Activated CD8-positive, alpha-beta memory T cell treated with anti-CD3 and anti-CD28 coated beads for 24 hours (primary cell): ENCODE data around the gene RIPOR2.
"Not testable (repeated sequence)": the region's sequence is repeated elsewhere in the genome, so short reads cannot be mapped to it uniquely, and the experiment has no call there.

Source experiments
- DNase-seq: peaks from one replicate; pipeline ENCODE4 v3.0.0-alpha.2; 2020

Gene RIPOR2

GRCh38 chr6:24924580-24925356 is 11.0 kb downstream of the RIPOR2 start:
- DNase-seq = no peak

- peak; percentile 85 for DNase-seq
Observed at GRCh38 chr6:24923885-24924401, 11.8 kb downstream of the RIPOR2 start.

- DNase-seq = no peak
Observed at GRCh38 chr6:24922814-24923213, 12.9 kb downstream of the RIPOR2 start.

GRCh38 chr6:24922170-24922569 is 13.6 kb downstream of the RIPOR2 start:
- no peak for DNase-seq

- DNase-seq = no peak
Observed at GRCh38 chr6:24920136-24920535, 15.6 kb downstream of the RIPOR2 start.

GRCh38 chr6:24919056-24919892 is 16.5 kb downstream of the RIPOR2 start:
- DNase-seq = no peak

- DNase-seq = no peak
Observed at GRCh38 chr6:24918641-24919055, 17.1 kb downstream of the RIPOR2 start.

GRCh38 chr6:24916496-24916895 is 19.3 kb downstream of the RIPOR2 start:
- no peak for DNase-seq

- DNase-seq = no peak
Observed at GRCh38 chr6:24915641-24916040, 20.1 kb downstream of the RIPOR2 start.

GRCh38 chr6:24914082-24914481 is 21.7 kb downstream of the RIPOR2 start:
- DNase-seq = not testable (repeated sequence)

GRCh38 chr6:24911796-24912382 is 23.9 kb downstream of the RIPOR2 start:
- DNase-seq = no peak

- no peak for DNase-seq
Observed at GRCh38 chr6:24910961-24911725, 24.6 kb downstream of the RIPOR2 start.

GRCh38 chr6:24910331-24910960 is 25.3 kb downstream of the RIPOR2 start:
- DNase-seq = peak; percentile 84

- no peak for DNase-seq
Observed at GRCh38 chr6:24909241-24910216, 26.2 kb downstream of the RIPOR2 start.

- DNase-seq = no peak
Observed at GRCh38 chr6:24908650-24909035, 27.1 kb downstream of the RIPOR2 start.

- DNase-seq = no peak
Observed at GRCh38 chr6:24907919-24908649, 27.7 kb downstream of the RIPOR2 start.

GRCh38 chr6:24906314-24906713 is 29.4 kb downstream of the RIPOR2 start:
- DNase-seq = no peak

- DNase-seq = no peak
Observed at GRCh38 chr6:24905483-24905882, 30.3 kb downstream of the RIPOR2 start.

GRCh38 chr6:24903681-24904080 is 32.1 kb downstream of the RIPOR2 start:
- DNase-seq = no peak

- no peak for DNase-seq
Observed at GRCh38 chr6:24902782-24903181, 33.0 kb downstream of the RIPOR2 start.
